Activated CD8-positive, alpha-beta memory T cell treated with anti-CD3 and anti-CD28 coated beads for 48 hours (primary cell): ENCODE data around the gene SPATA24.
"Not testable (repeated sequence)": the region's sequence is repeated elsewhere in the genome, so short reads cannot be mapped to it uniquely, and the experiment has no call there.

Experiments
- DNase-seq, 3 experiments: peaks; one replicate each; pipeline ENCODE4 v3.0.0-alpha.2; 2020; ENCODE audit warnings: low read depth in 2 of 3, low spot score in 2 of 3

Gene SPATA24

GRCh38 chr5:139417214-139417613, 13.3 kb upstream of the SPATA24 start:
- no peak for DNase-seq

DNA sequence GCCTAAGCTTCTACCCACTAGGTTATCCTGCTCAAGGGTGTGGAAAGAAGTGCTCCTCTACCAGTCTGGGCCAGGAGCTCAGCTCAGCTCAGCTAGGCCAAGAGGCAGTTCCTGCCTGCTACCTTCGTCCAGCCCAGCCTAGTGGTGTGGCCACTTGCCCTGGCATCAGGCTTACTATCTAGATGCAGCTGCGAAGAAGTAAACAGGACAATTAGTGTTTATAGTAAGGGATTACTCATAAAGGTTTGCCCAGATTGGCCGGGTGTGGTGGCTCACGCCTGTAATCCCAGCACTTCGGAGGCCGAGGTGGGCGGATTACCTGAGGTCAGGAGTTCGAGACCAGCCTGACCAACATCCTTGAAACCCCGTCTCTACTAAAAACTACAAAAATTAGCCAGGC, 12.8 kb upstream of the SPATA24 start:
- no peak for DNase-seq

GRCh38 chr5:139415869-139416268, 12.0 kb upstream of the SPATA24 start:
- no peak for DNase-seq

- no peak for DNase-seq
Observed at GRCh38 chr5:139415221-139415861, 11.5 kb upstream of the SPATA24 start.

DNA sequence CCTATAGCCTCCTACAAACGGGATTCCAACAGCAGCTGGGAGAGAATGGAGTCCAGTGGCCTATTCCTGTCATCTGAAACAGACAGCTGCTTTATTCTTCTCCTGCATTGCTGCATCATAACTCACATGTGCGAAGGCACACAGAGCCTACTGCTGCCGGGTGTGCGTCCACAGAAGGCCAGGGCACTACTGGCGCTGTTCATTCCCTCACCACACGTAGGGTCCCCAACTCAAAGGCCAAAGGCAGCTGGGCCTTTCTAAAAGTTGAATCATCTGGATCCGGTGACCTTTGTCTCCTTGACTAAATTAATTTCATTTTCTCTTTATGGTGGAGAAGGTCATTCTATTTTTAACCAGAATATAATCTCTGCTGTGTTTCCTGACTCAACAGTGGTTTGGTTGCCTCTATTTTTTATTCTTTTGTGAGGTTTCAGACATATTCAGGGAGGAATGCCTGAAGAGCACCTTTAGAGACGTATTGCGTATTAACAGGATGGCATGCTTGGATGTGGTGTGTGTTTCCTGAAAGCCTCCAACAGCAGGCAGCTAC, 10.8 kb upstream of the SPATA24 start:
- DNase-seq: no peak

GRCh38 chr5:139413963-139414362, 10.1 kb upstream of the SPATA24 start:
- DNase-seq: no peak

- DNase-seq: no peak
Observed at GRCh38 chr5:139413153-139413552, 9.3 kb upstream of the SPATA24 start.

- no peak for DNase-seq
Observed at GRCh38 chr5:139410993-139411828, 7.3 kb upstream of the SPATA24 start.

GRCh38 chr5:139410121-139410992, 6.5 kb upstream of the SPATA24 start:
- no peak for DNase-seq

DNA sequence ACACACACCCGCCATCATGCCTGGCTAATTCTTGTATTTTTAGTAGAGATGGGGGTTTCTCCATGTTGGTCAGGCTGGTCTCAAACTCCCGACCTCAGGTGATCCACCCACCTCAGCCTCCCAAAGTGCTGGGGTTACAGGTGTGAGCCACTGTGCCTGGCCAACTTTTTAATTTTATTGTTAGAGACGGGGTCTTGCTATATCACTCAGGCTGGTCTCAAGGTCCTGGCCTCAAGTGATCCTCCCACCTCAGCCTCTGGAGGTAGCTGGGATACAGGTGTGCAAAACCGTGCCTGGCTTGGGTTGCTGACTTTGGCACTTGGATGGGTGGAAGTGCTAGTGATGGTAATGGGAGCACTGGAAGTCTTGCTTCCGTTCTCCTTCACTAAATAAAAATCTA, 5.2 kb upstream of the SPATA24 start:
- not testable (repeated sequence) for DNase-seq

GRCh38 chr5:139408191-139408590, 4.3 kb upstream of the SPATA24 start:
- no peak for DNase-seq

DNA sequence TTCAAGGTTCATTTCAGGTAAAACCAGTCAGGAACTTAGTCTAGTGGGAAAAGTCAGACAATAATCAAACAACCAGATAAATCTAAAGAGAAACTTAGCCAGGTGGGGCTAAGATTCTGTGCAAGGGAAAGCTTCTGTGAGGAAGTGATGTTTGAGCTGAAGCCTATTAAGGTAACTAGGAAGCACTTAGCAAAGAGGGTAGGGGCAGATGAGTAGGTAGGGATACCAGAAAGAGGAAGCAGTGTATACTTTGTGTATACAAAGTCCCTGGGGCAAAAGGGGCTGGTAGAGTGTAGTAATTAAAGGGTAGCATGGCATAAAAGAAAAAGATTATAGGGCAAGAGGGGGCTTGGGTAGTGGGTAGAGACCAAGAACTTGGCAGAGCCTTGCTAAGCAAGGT, 3.6 kb upstream of the SPATA24 start:
- no peak for DNase-seq

GRCh38 chr5:139406963-139407362, 3.1 kb upstream of the SPATA24 start:
- no peak for DNase-seq

- no peak for DNase-seq
Observed at GRCh38 chr5:139404484-139404840, 573 bp upstream of the SPATA24 start.

DNA sequence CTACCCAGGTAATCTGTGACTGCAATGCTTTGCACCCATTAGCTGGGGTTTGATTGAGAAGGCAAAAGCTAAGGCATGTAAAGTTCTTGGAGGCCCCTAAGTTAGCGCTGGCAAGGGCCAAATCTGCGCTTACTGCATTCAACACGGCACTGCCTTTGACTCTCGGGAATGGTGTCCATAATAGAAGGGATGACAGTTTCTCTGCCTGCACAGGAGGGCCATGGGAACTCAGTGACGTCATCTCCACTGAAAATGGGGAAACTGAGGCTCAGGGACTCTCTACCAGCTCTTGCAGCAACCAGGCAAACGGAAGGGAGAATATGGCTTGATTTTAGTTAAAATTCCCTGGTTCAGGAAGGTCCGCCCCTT, 487 bp downstream of the SPATA24 start:
- no peak for DNase-seq

DNA sequence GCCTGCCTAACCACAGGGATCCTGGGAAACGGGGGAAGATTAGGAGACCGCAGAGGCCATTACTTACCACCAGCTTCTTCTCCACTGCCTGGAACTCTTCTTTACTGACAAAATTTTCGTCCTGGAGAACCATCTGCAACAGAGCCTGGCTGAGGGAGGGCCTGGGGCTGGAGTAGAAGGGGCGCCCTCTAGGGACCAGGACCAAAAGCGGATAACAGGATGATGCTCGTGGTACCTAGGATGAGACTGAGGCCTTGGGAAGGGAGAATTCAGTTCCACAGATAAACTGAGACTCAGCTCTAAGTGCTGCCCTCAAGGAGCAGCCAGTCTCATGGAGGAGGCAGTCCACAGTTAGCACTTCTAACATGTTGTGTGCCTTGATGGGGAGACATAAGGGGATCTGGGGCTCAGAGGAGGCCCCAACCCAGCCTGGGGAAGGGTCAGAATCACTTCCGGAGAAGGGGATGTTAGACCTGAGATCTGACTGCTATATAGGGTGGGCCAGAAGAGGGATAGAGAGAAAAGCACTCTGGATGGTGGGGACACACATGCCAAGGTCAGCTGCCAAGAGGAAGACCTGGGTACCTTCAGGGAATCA, 1.2 kb downstream of the SPATA24 start:
- DNase-seq: no peak

DNA sequence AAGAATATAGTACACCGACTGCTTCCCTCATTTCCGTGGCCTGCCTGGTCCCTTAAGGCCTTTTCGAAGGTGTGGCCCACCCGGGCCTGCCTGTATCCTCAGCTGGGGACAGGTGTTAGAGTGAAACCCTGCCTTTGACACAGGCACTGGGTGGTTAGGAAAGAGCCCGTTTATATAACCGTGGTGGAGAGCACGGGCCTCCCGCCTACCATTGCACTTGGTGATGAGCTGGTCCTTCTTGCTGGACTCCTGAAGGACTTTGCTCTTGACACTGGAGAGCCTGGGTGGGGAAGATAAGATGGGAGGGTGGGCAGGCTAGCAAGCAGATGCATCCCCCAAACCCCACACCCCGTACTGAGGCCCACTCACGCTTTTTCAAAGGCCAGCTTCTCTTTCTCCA, 2.3 kb downstream of the SPATA24 start:
- DNase-seq: no peak

- DNase-seq: no peak
Observed at GRCh38 chr5:139399501-139400121, 4.3 kb downstream of the SPATA24 start.

GRCh38 chr5:139397921-139398320, 6.0 kb downstream of the SPATA24 start:
- DNase-seq: no peak

GRCh38 chr5:139396691-139397090, 7.2 kb downstream of the SPATA24 start:
- DNase-seq: no peak
